T-helper 2 cell treated with Interferon-gamma antibody and Interleukin-4, amounts not matched to agents 100 ng/mL and 5 ng/mL, for 36 hours (primary cell): ENCODE results near the gene HOXC11. TPM values are rescaled to one million over a fixed set of nuclear protein-coding genes. Genes with fewer than 3 reads are reported as not detected.

ENCODE experiments used
- intact Hi-C: fragments of 100-400 bp; cut with micrococcal nuclease; formaldehyde crosslinking; loops from one replicate; pipeline ENCODE4 v1.15.1; 2023
- total RNA-seq: library from RNA; stranded (reverse); gene quantifications from 2 replicates; pipeline ENCODE4 v1.2.3, GENCODE V29; 2022

HOXC11 gene
- total RNA-seq, 1 donor from 2014 or later: not detected

DNA sequence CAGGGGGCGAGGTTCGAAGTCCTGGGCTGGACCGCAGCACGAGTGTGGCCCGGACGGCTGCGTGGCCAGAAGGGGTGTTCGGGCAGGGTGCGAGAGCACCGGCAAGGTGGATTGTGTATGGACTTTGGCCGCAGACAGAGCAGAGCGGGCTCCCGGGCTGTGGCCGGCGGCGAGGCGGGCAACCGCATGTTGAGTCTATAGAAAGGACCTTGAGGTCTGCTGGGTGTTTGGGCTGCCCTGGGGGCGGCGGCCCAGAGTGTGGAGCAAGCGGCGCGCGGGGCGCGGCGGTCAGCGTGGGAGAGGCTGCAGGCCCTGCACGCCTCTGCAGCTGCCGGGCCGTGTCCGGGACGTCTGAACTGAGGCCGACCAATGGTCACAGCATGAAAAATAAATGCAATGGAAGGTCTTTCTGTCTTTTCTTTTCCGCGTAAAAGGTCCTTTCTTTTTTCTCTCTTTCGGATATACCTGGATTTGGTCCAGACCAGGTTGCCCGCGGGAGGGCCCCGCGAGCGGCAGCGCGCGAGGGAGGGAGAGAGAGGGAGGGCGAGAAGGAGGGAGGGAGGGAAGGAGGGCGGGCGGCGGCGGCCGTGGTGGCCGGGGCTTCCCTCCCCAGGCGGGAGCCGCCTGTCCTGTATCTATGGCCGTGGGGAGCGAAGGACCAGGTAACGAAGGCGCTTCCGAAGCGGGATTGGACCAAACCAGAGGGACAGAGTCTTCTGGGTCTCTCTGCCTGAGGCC lies 21.5 kb downstream of the HOXC11 start:
- intact Hi-C loops: loop anchor here (5.0 kb wide), 2 partner anchors 38 to 42 kb away; partner anchors contain the start of genes HOXC12 and HOXC5

GRCh38 chr12:53995002-53995377 lies 22.1 kb downstream of the HOXC11 start:
- intact Hi-C loops: loop anchor here (5.0 kb wide), 2 partner anchors 37 to 43 kb away; partner anchors contain the start of genes HOXC12 and HOXC5

GRCh38 chr12:53995378-53996239 lies 22.7 kb downstream of the HOXC11 start:
- intact Hi-C loops: loop anchor here (5.0 kb wide), 2 partner anchors 37 to 43 kb away; partner anchors contain the start of genes HOXC12 and HOXC5

DNA sequence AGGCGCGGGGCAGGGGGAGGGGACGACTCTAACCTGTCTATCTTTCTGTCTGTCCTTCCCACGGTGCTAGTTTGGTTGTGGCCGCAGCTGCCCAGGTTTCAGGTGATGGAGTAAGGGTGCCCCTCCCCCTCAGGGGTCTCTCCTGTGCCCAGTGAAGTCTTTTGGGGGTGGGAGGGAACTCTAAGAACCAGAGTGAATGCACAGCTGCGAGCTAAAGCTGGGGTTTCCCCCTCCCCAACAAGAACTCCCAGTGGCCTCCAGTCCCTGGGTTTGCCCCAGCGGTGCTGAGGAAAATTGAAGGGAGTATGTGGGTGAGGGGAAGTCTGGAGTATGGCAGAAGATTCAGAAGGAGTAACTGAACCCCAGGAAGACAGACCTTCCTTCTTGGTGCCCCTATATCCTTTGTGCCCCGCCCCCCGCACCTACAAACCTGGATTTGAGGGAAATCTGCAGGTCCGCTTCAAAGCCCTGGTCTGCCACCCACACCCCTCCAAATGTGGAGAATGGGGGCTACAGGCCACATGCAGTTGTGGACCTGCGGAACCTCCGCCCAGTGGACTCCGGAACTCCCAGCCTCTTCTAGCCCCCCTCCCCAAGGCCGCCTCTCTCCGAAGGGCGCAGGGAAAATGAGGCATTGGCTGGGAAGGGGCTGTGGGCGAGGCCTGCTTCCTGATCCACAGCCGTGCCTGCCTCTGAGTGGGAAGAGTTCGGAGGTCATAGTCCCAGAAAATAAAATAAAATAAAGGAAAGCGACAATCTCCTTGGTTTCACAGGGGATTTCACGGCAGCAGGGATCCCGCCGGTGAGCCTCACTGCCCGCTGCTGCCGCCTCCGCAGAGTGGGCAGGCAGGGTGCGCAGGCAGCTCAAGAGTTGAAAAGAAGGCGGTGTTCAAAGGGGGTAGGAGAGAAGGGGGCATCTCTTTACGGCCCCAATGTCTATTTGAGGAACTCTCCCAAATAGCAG lies 23.6 kb downstream of the HOXC11 start:
- intact Hi-C loops: loop anchor here (5.0 kb wide), 2 partner anchors 36 to 44 kb away; partner anchors contain the start of genes HOXC12 and HOXC5

- intact Hi-C loops: loop anchor here (5.0 kb wide), 2 partner anchors 35 to 45 kb away; partner anchors contain the start of genes HOXC12 and HOXC5
Observed at GRCh38 chr12:53997204-53998109, 24.5 kb downstream of the HOXC11 start.

GRCh38 chr12:53998110-53998899 lies 25.4 kb downstream of the HOXC11 start:
- intact Hi-C loops: loop anchor here (5.0 kb wide), 2 partner anchors 34 to 46 kb away; partner anchors contain the start of genes HOXC12 and HOXC5

- intact Hi-C loops: loop anchor here (5.0 kb wide), 2 partner anchors 33 to 47 kb away; partner anchors contain the start of genes HOXC12 and HOXC5
Observed at GRCh38 chr12:53998900-53999236, 25.9 kb downstream of the HOXC11 start.

DNA sequence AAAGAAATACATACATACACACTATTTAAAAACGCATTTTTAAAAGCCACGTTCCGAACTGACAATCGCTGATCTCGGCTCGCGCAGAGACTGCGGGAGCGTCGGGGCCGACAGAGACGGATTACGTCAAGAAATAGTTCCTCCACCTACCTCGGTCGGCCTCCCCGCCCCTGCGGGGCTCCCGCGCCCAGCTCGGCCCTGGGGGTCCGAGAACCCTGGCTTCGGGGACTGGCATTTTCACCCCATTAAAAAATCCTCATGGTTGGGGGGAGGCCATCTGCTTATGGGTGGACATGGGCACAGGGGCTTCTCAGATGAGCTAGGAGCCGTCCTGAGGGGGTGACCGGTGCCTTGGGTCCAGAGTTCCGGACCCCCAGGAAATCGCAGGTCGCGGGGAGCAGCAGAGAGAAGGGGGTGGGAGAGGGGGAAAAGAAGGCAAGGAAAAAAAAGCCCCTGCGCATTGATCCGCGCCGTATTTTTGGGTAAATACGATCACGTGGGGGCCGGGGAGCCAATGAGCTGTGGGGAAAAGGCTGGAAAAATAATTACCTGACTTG lies 26.7 kb downstream of the HOXC11 start:
- intact Hi-C loops: loop anchor here (5.0 kb wide), 2 partner anchors 33 to 47 kb away; partner anchors contain the start of genes HOXC12 and HOXC5

DNA sequence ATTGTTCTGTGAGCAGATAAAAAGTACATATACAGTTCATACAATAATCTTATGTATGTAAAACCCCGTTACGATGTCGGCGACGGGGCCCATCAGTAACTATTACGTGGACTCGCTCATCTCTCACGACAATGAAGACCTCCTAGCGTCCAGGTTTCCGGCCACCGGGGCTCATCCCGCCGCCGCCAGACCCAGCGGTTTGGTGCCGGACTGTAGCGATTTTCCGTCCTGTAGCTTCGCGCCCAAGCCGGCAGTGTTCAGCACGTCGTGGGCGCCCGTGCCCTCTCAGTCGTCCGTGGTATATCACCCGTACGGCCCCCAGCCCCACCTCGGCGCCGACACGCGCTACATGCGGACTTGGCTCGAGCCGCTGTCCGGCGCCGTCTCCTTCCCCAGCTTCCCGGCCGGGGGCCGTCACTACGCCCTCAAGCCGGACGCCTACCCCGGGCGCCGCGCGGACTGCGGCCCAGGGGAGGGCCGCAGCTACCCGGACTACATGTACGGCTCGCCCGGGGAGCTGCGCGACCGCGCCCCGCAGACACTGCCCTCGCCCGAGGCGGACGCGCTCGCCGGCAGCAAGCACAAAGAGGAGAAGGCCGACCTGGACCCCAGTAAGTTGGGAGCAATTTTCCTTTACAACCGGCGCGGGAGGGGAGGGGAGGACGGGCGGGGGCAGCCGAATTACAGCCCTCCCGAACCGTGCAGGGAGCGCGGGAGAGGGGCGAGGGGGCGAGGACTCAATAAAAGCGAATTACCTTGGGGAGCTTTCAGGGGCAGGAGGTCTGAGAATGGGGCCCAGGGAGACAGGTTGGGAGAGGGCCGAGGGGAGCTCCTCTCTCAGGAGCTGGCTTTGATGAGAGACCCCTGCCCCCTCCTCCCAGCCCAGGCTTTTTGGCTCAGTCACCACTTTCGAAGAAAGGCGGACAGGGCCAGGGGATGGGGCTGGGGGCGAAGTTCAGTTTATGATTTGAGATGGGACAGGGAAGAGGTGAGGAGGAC lies 27.5 kb downstream of the HOXC11 start, which contains the start of gene HOXC9:
Gene HOXC9 (plus strand): TSS at position 46 of the 999 bp plus-strand sequence. CDS start 28 bp downstream, at position 74.
- intact Hi-C loops: no loop called here

DNA sequence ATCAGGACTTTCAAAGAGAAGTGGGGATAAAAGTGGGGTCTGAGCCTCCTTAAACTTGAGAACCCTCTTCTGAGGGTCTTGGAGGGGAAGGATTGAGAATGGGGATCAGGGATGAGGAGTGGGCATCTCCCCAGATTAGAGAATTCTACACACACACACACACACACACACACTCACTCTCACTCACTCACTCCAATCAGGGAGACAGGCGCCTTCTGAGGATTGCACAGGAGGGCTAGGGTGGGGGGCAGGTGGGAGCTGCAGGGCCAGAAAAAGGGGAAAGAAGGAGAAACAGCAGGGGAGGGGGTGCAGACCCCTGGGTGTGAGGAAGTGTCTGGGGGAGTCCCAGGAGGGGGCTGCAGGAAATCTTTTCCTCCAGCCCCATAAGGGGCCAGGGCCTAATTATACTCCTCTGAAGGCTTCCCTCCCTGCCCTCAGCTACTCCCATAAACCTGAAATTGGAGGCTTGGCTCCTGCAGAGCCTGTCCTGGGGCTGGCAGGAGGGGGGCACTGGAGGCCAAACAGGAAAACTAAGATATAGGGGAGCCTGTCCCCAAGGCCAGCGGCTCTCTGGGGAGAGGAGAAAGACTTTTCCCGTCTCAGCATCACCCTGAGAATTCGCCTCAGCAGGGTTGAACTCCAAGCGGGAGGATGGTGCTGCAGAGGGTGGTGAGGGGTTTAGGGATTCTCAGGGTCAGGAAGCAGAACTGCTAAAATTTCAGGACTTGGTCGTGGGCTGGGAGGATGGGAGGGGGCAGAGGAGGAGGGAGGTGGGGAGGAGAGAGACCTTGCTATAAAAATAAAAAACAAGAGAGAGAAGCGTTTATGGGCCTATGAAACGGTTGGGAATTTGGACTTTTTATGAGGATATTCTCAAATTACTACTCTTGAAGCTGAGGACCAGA lies 28.6 kb downstream of the HOXC11 start:
- intact Hi-C loops: loop anchor here (2.0 kb wide), 1 partner anchor 17 kb away; the partner anchor contains the start of gene HOXC10

- intact Hi-C loops: loop anchor here (2.0 kb wide), 1 partner anchor 18 kb away; the partner anchor contains the start of gene HOXC10
Observed at GRCh38 chr12:54002278-54002914, 29.5 kb downstream of the HOXC11 start.

DNA sequence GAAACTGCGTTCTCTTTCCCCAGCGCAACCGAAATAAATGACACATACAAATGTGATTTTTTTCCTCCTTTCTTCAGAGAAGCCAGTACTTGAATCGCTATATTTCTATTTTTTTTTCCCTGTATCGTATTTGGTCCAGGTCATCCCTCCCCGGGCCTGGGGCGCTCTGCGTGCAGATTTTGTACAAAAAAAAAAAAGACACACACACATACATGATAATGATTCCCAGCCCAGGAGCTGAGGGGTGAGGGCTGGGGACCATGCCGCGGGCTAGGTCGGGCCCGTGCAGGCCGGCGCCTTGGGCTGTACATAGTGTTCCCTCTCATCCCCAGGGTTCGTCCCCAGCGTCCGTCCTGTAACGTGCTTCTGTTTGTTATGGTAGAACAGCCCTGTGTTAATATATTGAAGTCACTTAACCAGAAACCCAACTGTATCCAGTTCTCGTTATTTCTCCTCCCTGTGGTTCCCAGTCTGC lies 30.0 kb downstream of the HOXC11 start:
- intact Hi-C loops: loop anchor here (2.0 kb wide), 1 partner anchor 18 kb away; the partner anchor contains the start of gene HOXC10

GRCh38 chr12:54003625-54004024 lies 30.7 kb downstream of the HOXC11 start:
- intact Hi-C loops: loop anchor here (2.0 kb wide), 1 partner anchor 19 kb away; the partner anchor contains the start of gene HOXC10

DNA sequence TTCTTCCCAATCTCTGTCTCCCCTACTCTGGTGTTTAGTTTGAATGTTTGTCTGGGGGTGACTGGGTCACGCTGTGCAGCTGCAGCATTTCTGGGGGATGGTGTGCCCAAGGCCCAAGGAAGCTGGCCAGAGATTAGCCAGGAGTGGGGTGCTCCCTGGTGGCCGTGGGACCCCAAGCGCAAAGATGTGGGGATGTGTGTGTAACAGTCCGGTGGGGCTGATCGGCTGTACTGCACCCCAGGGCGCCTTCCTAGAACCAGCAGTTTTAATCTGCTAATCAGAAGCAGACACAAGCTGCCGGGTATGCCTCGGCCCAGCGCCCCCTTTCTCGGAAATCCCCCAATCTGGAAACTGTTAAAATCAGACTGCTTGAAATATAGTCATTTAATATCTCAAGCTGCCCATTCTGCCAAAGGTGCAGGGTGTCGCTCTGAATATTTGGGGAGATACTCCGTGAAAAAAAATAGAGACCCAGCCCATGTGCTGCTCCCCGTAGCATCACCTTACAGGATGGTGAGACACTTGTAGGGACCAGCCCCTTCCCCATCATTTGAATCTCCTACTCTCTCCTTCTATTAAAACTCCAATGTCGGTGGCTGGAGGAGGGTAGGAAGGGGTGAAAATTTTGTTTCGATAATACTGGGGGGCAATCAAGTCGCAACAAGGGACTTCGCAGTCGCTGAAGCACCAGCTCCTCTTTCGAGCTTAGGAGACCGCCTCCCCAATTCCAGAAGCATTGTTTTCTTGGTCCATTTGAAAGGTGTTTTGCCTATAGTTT lies 31.3 kb downstream of the HOXC11 start:
- intact Hi-C loops: no loop called here
